ENCODE results near the gene ABR.
"Not testable (repeated sequence)": the region's sequence is repeated elsewhere in the genome, so short reads cannot be mapped to it uniquely, and the experiment has no call there.

The ABR gene

DNA sequence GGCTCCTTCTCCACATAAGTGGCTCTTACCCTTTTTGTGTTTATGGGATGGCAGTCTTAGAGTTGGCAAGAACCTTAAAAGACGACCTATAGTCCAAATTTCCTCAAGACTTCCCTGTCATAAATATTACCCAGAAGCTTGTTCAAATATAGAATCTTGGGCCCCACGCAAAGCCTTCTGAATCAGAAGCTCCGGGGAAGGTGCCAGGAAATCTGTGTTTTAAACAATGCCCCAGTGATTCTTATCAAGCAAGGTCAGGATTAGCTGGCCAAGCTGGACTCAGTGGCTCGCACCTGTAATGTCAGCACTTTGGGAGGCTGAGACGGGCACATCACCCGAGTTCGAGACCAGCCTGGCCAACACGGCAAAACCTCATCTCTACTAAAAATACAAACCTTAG, 97.2 kb downstream of the ABR start:
- H3K4me1 ChIP-seq (ENCODE audit: insufficient read depth, low read length), result peaks cover 9% of the 10 kb centered on the region; the same call in 1 of the 2 replicates
- H3K9ac ChIP-seq (ENCODE audit: low read depth, low read length), result no peak overlapping the region
- no peaks in the 10 kb centered on the region for H3K36me3 ChIP-seq (ENCODE audit: insufficient read depth, low read length)
- H3K9me3 ChIP-seq (ENCODE audit: control insufficient read depth, insufficient read depth, low read length), result no peaks in the 10 kb centered on the region

DNA sequence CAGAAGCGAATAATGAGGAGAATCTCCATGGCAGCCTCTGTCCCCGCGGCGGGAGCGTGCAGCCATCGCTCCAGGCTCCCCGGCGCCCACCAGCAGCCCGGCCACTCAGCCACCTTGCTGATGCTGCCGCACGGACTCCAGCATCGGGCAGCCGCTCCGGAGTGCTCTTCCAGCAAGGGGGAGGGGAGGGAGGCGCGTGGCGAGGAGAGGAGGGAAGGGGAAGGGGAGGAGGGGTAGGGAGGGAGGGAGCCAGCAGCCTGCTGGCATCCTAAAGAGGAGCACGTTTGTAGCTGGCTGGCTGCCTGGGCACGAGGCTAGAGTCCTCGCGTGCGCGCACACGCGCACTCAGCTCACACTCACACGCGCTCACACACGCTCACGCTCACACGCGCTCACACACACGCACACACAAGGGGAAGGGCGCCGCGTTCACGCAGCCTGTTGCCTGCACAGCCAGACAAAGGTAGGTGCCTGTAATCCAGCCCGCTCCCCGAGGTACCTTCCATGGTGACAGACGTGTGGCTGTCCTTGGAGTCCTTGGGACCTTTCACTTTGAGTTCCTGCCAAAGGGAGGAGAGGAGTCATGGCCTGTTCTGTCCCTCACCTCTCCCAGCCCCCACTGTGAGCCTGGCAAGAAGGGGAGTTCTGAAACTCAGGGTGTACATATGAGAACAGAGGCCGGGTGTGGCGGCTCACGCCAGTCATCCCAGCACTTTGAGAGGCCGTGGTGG, 100.8 kb downstream of the ABR start:
- Histone ChIP-seq H3K9me3 (ENCODE audit: control insufficient read depth, insufficient read depth, low read length) (no peaks in the 10 kb centered on the region), H3K4me1 (ENCODE audit: insufficient read depth, low read length) (peaks cover 8% of the 10 kb centered on the region; the same call in 1 of the 2 replicates), H3K9ac (ENCODE audit: low read depth, low read length) (peak overlapping the region; percentile 29; the same call in 1 of the 2 replicates), H3K36me3 (ENCODE audit: insufficient read depth, low read length) (no peaks in the 10 kb centered on the region)

DNA sequence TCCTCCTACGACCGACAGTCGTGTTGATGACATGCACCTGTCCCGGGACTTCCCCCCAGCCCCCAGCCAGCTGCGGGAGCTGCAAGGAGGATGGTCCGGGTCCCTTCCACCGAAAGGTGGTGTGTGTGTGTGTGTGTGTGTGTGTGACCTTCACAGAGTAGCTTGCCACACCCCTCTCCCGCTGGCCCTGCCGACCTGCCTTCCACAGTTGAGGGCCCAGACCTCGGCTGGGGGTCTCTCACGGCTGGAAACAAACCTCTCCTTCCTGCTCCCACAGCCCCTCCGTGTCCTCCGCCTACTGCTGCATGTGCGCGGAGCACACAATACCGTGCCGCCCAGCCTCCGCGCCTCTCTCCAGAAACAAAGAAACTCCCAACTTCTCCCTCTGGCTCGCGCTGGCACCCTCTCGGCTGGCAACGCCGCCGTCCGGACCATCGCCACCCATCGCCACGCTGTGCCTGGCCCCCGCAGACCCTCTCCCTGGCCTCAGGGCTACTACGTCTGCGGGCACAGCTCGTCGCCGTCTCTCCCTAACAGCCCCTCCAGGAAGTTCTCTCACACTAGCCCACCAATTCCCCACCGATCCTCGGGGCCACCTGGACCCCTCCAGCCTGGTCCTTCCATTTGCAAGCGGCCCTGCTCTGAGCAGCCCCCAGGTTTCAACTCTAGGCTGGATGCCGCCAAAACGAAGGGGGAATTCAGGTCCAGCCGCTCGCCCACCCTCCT, 101.6 kb downstream of the ABR start:
- peak overlapping the region; percentile 29; the same call in 1 of the 2 replicates for H3K9ac ChIP-seq (ENCODE audit: low read depth, low read length)
- no peaks in the 10 kb centered on the region for H3K9me3 ChIP-seq (ENCODE audit: control insufficient read depth, insufficient read depth, low read length)
- no peaks in the 10 kb centered on the region for H3K36me3 ChIP-seq (ENCODE audit: insufficient read depth, low read length)
- H3K4me1 ChIP-seq (ENCODE audit: insufficient read depth, low read length), result peaks cover 8% of the 10 kb centered on the region; the same call in 1 of the 2 replicates

DNA sequence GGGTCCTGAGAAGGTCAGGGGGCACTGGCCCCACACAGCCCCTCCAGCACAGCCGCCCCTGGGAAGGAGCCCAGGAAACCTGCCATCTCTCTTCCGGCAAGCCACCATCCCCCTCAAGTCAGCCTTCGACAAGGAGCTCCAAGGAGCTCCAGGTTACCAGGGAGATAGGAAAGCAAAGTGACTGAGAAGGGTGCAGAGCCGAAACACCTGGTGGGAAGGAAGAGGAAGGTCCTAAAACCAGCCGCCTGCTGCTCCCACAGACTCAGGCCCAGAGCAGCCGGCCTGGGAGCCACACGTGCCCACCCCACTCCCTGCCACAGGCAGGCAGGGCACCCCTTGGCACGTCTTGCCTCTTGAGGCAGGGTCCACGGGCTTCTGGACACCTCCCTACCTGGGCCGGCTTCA, 102.2 kb downstream of the ABR start:
- Histone ChIP-seq H3K4me1 (ENCODE audit: insufficient read depth, low read length) (peaks cover 8% of the 10 kb centered on the region; the same call in 1 of the 2 replicates), H3K9me3 (ENCODE audit: control insufficient read depth, insufficient read depth, low read length) (no peaks in the 10 kb centered on the region), H3K36me3 (ENCODE audit: insufficient read depth, low read length) (no peaks in the 10 kb centered on the region), H3K9ac (ENCODE audit: low read depth, low read length) (no peak overlapping the region)

DNA sequence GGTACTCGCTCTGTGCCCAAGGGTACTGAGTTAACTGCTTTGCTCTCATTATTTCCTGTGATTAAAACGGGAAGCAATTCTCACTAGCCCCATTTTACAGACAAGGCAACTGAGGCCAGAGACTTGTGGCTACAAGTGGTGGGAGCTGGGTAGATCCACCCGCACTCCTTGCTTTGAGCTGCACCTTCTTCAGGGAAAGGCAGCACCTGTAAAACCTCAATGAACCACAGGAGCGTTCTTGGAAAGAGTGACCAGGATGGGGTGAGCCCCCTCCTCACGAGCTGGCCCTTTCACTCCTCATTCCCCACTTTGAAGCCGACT, 102.8 kb downstream of the ABR start:
- peaks cover 8% of the 10 kb centered on the region; the same call in 1 of the 2 replicates for H3K4me1 ChIP-seq (ENCODE audit: insufficient read depth, low read length)
- no peaks in the 10 kb centered on the region for H3K9me3 ChIP-seq (ENCODE audit: control insufficient read depth, insufficient read depth, low read length)
- no peaks in the 10 kb centered on the region for H3K36me3 ChIP-seq (ENCODE audit: insufficient read depth, low read length)
- H3K9ac ChIP-seq (ENCODE audit: low read depth, low read length), result no peak overlapping the region

DNA sequence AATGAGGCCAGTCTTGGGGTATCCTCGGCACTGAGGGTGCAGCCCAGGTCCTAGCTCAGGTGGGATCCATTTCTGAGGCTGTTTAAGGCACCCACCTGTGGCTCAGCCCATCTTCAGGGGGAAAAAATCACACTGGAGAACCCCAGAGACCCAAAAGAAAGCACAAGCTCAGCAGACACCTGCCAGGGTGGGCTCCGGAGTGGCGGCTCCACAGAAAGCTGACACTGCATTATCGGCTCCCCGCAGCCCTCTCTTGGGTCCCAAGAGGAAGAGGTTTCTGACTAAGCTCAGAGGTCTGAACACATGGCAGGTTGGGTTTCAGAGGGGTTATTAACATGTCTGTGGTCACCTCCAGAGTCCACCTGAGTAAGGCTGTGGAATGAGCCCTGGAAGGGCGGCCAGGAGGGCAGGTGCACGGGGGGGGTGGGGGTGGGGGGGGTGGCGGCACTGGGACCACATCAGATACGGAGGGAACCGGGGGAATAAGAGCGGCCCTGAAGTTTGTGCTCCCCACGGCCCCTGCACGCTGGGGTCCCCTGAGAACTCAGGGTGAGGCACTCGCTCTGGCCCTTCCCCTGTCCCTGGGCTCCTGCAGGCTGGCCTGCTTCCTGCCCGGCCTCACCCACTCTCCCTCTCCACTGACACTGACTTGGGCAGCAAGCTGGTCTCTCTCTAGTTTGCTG, 103.3 kb downstream of the ABR start:
- H3K9me3 ChIP-seq (ENCODE audit: control insufficient read depth, insufficient read depth, low read length), result no peaks in the 10 kb centered on the region
- peaks cover 8% of the 10 kb centered on the region; the same call in 1 of the 2 replicates for H3K4me1 ChIP-seq (ENCODE audit: insufficient read depth, low read length)
- H3K36me3 ChIP-seq (ENCODE audit: insufficient read depth, low read length), result no peaks in the 10 kb centered on the region
- H3K9ac ChIP-seq (ENCODE audit: low read depth, low read length), result no peak overlapping the region

DNA sequence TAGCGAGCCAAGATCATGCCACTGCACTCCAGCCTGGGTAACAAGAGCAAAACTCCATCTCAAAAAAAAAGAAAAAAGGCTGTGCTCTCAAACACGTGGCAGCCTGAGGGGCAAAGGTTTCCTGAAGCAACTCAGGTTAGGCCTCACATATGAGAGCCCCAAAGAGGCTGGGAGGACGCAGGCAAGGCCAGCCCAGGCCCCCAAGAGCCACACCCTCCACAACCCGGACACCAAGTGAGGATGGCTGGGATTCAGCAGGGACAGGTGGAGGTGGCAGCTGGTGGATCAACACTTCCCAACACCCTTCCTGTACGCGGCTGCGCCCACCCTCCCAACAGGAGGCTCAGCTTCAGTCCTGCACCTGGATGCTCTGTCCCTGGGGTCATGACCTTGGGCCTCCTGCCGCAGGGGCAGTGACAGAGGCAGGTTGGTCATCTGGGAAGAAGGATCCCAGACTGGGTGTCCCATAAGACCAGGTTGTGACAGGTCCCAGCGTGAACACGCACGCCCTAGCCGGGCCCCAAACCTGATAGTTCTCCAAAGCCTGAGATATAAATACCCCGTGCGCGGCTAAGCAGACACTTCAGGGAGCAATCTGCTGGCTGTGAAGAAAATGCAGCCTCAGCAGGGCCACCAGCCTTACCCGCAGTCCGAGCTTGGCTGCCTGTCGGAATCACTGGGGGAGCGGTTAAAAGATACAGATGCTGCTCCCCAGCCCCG, 104.7 kb downstream of the ABR start:
- no peak overlapping the region for H3K9ac ChIP-seq (ENCODE audit: low read depth, low read length)
- no peaks in the 10 kb centered on the region for H3K36me3 ChIP-seq (ENCODE audit: insufficient read depth, low read length)
- H3K4me1 ChIP-seq (ENCODE audit: insufficient read depth, low read length), result peaks cover 4% of the 10 kb centered on the region; the same call in 1 of the 2 replicates
- no peaks in the 10 kb centered on the region for H3K9me3 ChIP-seq (ENCODE audit: control insufficient read depth, insufficient read depth, low read length)

DNA sequence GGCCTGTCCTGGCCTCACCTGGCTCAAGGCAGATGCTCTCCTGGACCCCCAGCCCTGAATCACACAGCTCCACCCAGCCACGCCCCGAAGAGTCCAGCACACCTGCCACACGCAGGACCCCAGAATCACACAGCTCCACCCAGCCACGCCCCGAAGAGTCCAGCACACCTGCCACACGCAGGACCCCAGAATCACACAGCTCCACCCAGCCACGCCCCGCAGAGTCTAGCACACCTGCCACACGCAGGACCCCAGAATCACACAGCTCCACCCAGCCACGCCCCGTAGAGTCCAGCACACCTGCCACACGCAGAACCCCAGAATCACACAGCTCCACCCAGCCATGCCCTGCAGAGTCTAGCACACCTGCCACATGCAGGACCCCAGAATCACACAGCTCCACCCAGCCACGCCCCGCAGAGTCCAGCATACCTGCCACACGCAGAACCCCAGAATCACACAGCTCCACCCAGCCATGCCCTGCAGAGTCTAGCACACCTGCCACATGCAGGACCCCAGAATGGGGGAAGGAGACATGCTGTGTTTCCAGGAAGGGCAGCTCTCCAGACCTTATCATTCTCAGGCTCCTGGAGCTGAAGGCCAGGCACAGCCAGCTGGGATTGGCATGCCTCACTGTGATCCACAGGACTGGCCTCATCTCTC, 105.7 kb downstream of the ABR start:
- H3K9ac ChIP-seq (ENCODE audit: low read depth, low read length); H3K9me3 ChIP-seq (ENCODE audit: control insufficient read depth, insufficient read depth, low read length); H3K36me3 ChIP-seq (ENCODE audit: insufficient read depth, low read length); H3K4me1 ChIP-seq (ENCODE audit: insufficient read depth, low read length): not testable (repeated sequence)

DNA sequence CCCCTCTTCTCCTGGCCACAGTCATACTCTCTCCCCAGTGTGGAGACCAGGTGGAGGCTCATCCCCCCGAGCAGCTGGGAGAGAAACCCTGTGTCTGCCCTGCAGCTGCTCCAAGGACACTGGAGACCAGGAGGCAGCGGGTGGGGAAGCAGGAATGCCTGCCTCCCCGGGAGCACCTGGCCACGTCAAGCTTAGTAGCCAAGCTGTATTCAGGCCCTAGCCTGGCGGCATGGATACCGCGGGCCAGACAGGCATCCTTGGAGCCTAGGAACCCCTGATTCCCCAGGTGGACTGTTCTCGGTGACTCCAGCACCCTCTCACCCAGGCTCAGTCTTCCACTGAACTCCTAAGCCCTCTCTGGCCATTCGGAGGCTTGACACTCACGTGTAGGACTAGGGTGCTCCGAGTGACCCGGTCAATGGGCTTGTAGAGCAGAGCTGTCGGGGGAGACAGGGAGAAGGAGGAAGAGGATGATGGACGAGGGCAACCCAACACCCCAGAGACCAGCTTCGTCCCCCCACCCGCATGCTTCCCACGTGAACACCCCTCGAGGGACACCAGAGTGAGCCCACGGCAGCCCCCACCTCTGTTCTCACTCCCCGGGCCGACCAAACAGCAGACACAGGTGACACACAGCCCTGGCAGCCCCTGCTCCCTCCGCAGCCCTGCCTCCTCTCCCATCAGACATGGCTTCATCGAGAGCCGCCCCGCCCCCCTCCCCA, 106.4 kb downstream of the ABR start:
- Histone ChIP-seq H3K4me1 (ENCODE audit: insufficient read depth, low read length) (no peaks in the 10 kb centered on the region; the same call in 1 of the 2 replicates), H3K36me3 (ENCODE audit: insufficient read depth, low read length) (no peaks in the 10 kb centered on the region; the same call in 1 of the 2 replicates), H3K9ac (ENCODE audit: low read depth, low read length) (no peak overlapping the region), H3K9me3 (ENCODE audit: control insufficient read depth, insufficient read depth, low read length) (no peaks in the 10 kb centered on the region)

DNA sequence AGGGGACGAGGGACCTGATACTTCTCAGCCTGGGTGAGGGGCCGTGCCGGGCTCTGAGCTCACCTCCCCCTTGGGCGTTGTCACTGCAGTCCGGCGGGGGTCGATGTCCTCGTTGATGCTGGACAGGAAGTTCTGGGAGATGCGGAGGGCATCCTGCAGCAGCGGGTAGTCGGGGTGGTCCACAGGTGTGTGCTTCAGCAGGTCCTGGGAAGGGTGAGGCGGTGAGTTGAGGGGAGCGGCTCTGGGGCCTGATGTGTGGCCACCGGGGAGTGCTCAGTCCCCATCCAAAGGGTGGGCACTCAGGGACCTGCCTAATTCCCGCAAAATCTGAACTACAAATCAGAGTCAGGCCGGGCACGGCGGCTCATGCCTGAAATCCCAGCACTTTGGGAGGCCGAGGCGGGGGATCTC, 107.2 kb downstream of the ABR start:
- Histone ChIP-seq H3K4me1 (ENCODE audit: insufficient read depth, low read length) (no peaks in the 10 kb centered on the region; the same call in 1 of the 2 replicates), H3K36me3 (ENCODE audit: insufficient read depth, low read length) (no peaks in the 10 kb centered on the region; the same call in 1 of the 2 replicates), H3K9ac (ENCODE audit: low read depth, low read length) (no peak overlapping the region), H3K9me3 (ENCODE audit: control insufficient read depth, insufficient read depth, low read length) (no peaks in the 10 kb centered on the region)

DNA sequence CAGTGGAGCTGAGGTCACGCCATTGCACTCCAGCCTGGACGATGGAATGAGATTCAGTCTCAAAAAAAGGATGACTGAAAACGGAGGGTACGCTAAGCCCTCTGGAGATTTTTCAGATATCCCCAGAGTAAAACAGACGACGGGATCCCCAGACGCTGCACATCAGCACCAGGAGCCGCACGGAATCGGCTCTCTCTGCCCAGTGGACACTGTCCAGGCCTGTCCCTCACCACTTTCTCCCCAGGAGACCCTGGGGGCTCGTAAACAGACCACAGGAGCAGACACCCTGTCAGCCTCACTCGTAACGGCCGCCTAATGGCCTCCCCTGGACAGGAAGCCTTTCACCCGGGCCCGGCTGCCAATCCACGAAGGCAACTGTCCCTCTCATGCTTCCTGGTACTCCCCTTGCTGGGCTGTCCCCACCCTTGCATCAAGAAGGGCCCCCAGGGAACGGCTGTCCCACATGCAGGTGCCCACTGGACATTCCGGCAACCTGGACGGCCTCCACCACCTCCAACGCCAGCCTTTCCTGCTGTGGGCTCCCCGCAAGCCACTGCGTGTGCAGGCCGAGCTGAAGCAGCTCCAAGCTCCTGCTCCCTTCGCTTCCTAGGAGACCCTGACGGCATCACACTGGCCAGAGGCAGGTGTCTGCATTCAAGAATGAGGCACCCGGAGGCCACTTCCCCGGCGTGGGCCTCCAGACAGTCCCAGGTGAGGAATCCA, 108.5 kb downstream of the ABR start:
- H3K9ac ChIP-seq (ENCODE audit: low read depth, low read length), result no peak overlapping the region
- no peaks in the 10 kb centered on the region for H3K4me1 ChIP-seq (ENCODE audit: insufficient read depth, low read length)
- H3K36me3 ChIP-seq (ENCODE audit: insufficient read depth, low read length), result no peaks in the 10 kb centered on the region; the same call in 1 of the 2 replicates
- no peaks in the 10 kb centered on the region for H3K9me3 ChIP-seq (ENCODE audit: control insufficient read depth, insufficient read depth, low read length)

DNA sequence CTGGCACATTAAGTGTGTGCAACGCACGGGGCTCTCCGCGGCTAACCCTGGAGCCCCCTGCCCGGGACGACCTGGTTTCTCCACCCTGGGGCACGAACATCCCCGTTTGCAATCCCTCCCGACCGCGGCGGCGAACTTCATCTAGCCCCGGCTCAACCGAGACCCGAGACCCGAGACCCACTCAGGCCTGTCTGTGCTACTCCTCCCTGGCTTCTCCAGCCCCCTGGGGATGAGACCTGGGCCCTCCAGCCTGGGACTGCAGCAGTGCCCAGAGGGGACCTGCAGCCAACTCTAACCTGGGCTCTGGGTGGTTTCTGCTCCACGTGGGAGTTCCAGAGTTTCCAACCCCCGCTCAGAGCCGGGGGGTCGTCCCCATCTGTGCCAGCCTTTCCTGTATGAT, 109.4 kb downstream of the ABR start:
- H3K4me1 ChIP-seq (ENCODE audit: insufficient read depth, low read length), result no peaks in the 10 kb centered on the region
- no peak overlapping the region for H3K9ac ChIP-seq (ENCODE audit: low read depth, low read length)
- no peaks in the 10 kb centered on the region for H3K9me3 ChIP-seq (ENCODE audit: control insufficient read depth, insufficient read depth, low read length)
- no peaks in the 10 kb centered on the region; the same call in 1 of the 2 replicates for H3K36me3 ChIP-seq (ENCODE audit: insufficient read depth, low read length)

DNA sequence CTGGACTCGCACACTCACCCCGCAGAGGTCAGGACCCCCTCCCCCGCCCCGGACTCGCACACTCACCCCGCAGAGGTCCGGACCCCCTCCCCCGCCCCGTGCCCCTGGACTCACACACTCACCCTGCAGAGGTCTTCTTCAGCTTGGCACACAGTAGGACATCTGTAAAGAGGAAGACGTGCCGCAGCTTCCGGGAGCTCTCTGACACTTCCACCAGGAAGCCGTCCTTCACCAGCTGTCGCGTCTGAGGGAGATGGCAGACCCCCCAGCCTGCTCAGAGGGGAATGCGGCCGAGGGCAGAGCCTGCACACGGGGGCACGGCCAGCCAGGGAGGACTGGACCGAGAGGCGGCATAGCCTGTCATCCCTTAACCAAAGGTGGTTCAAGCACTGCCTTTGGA, 109.9 kb downstream of the ABR start:
- Histone ChIP-seq H3K9ac (ENCODE audit: low read depth, low read length) (no peak overlapping the region), H3K9me3 (ENCODE audit: control insufficient read depth, insufficient read depth, low read length) (no peaks in the 10 kb centered on the region), H3K36me3 (ENCODE audit: insufficient read depth, low read length) (no peaks in the 10 kb centered on the region; the same call in 1 of the 2 replicates), H3K4me1 (ENCODE audit: insufficient read depth, low read length) (no peaks in the 10 kb centered on the region)

All from ES-I3 (cell line).